A549 (cell line): ENCODE measurements around the gene NOL7. TPM values are rescaled to one million over a fixed set of nuclear protein-coding genes. Genes with fewer than 3 reads are reported as not detected.

Source experiments
- ATAC-seq, 2 experiments: fragments of 200-7000 bp in 1 of 2; fragments of >200 bp in 1 of 2; cut with Nextera tagmentation in 1 of 2; cut with Tn5 transposase in 1 of 2; 3 replicates each; pipeline versions ENCODE4 v1.8.0 to v1.9.1; 2018 to 2020; ENCODE audit warnings: mild to moderate bottlenecking in 1 of 2, moderate library complexity in 1 of 2
- CTCF ChIA-PET: fragments of 300-600 bp; sonication (Branson Sonifier 250); formaldehyde crosslinking; extraction: SDS; loops from one replicate; lab custom pipeline; 2021; ENCODE audit warnings: antibody characterized with exemption, inconsistent platforms; lab: Yijun Ruan, JAX
- POLR2A ChIA-PET: fragments of 350-600 bp; formaldehyde crosslinking; extraction: SDS; loops from one replicate; lab custom pipeline; 2021; ENCODE audit warnings: antibody characterized with exemption, inconsistent platforms; lab: Yijun Ruan, JAX
- DNase-seq, 2 experiments: peaks; one replicate each; pipeline versions ENCODE4 v3.0.0 to v3.0.0-alpha.2; 2011 to 2016; ENCODE audit warnings: low read depth in 1 of 2, low spot score in 1 of 2
- FAIRE-seq: peaks from 2 replicates; lab custom pipeline; 2011; peaks lifted over from hg19 to GRCh38; lab: Jason Lieb, UNC
- H3K27ac ChIP-seq, 2 experiments: fragments of >200 bp; sonication (Bioruptor Twin); formaldehyde crosslinking; 3 replicates each; pipeline ENCODE4 v1.5.1; 2016 to 2017
- H3K4me1 ChIP-seq: fragments of >200 bp; sonication (Bioruptor Twin); formaldehyde crosslinking; 3 replicates; pipeline ENCODE4 v1.6.1; 2016
- H3K4me2 ChIP-seq: fragments of >200 bp; sonication (Bioruptor Twin); formaldehyde crosslinking; 3 replicates; pipeline ENCODE4 v1.6.1; 2016
- H3K4me3 ChIP-seq: fragments of >200 bp; sonication (Bioruptor Twin); formaldehyde crosslinking; 3 replicates; pipeline ENCODE4 v1.5.1; 2016
- H3K9me3 ChIP-seq: fragments of >200 bp; sonication (Bioruptor Twin); formaldehyde crosslinking; 3 replicates; pipeline ENCODE4 v1.6.1; 2016
- CBX2 ChIP-seq: fragments of 200-600 bp; sonication (generic); IDR thresholded peaks from 2 replicates; pipeline ENCODE4 v1.6.1; 2016; ENCODE audit warnings: low read depth, mild to moderate bottlenecking, borderline replicate concordance
- CBX8 ChIP-seq: fragments of 200-600 bp; sonication (generic); IDR thresholded peaks from 2 replicates; pipeline ENCODE4 v1.6.1; 2016
- CEBPB ChIP-seq, 2 experiments: fragments of >200 bp in 1 of 2; sonication (Bioruptor Twin) in 1 of 2; formaldehyde crosslinking in 1 of 2; IDR thresholded peaks; 2 replicates each; pipeline ENCODE4 v1.6.1; 2012 to 2016
- CHD2 ChIP-seq: fragments of 150-350 bp; IDR thresholded peaks from 2 replicates; pipeline ENCODE4 v1.6.1; 2014; ENCODE audit warnings: low read length; ENCODE audit not compliant: partially characterized antibody
- CHD4 ChIP-seq: fragments of 200-600 bp; sonication (generic); IDR thresholded peaks from 2 replicates; pipeline ENCODE4 v1.6.1; 2016; ENCODE audit warnings: antibody characterized with exemption, mild to moderate bottlenecking, borderline replicate concordance
- EHF ChIP-seq: fragments of 250-450 bp; sonication (Bioruptor Pico); IDR thresholded peaks from 2 replicates; pipeline ENCODE4 v1.5.0; 2020; ENCODE audit warnings: mild to moderate bottlenecking
- EHMT2 ChIP-seq: fragments of 200-600 bp; sonication (generic); IDR thresholded peaks from 2 replicates; pipeline ENCODE4 v1.6.1; 2016; ENCODE audit warnings: antibody characterized with exemption, low read depth, mild to moderate bottlenecking, moderate library complexity
- ESRRA ChIP-seq: fragments of 150-350 bp; IDR thresholded peaks from 2 replicates; pipeline ENCODE4 v1.6.1; 2014; ENCODE audit warnings: mild to moderate bottlenecking, low read length, borderline replicate concordance
- FOSL2 ChIP-seq, 2 experiments: fragments of 450-650 bp in 1 of 2; fragments of >200 bp in 1 of 2; sonication (Bioruptor Twin) in 1 of 2; formaldehyde crosslinking; IDR thresholded peaks; 2 replicates each; pipeline versions ENCODE4 v1.5.0 to v1.6.1; 2016 to 2020; ENCODE audit warnings: mild to moderate bottlenecking in 1 of 2, moderate library complexity in 1 of 2
- FOXS1 ChIP-seq: fragments of 250-450 bp; sonication (Bioruptor Pico); IDR thresholded peaks from 2 replicates; pipeline ENCODE4 v1.5.0; 2020; ENCODE audit warnings: mild to moderate bottlenecking, moderate library complexity
- GATA3 ChIP-seq: IDR thresholded peaks from 2 replicates; pipeline ENCODE4 v1.6.1; 2012; ENCODE audit warnings: borderline replicate concordance
- HOXB13 ChIP-seq: fragments of 250-450 bp; sonication (Bioruptor Pico); IDR thresholded peaks from 2 replicates; pipeline ENCODE4 v1.5.0; 2020; ENCODE audit warnings: low read depth, mild to moderate bottlenecking, moderate library complexity
- HOXB5 ChIP-seq: fragments of 250-450 bp; sonication (Bioruptor Pico); IDR thresholded peaks from 2 replicates; pipeline ENCODE4 v1.5.0; 2020; ENCODE audit warnings: mild to moderate bottlenecking, moderate library complexity
- JUNB ChIP-seq: fragments of >200 bp; sonication (Bioruptor Twin); formaldehyde crosslinking; IDR thresholded peaks from 2 replicates; pipeline ENCODE4 v1.6.1; 2016
- MAZ ChIP-seq: fragments of 150-350 bp; IDR thresholded peaks from 2 replicates; pipeline ENCODE4 v1.6.1; 2014; ENCODE audit warnings: antibody characterized with exemption, low read depth, low read length, borderline replicate concordance
- NFE2L2 ChIP-seq: fragments of 150-350 bp; conservative IDR thresholded peaks from 2 replicates; pipeline ENCODE4 v1.6.1; 2014; ENCODE audit warnings: low read length
- NPAS2 ChIP-seq: fragments of 250-450 bp; sonication (Bioruptor Pico); IDR thresholded peaks from 2 replicates; pipeline ENCODE4 v1.8.0; 2022; ENCODE audit warnings: mild to moderate bottlenecking, moderate library complexity, borderline replicate concordance
- POLR2A ChIP-seq: IDR thresholded peaks from 2 replicates; pipeline ENCODE4 v1.6.1; 2012; ENCODE audit warnings: mild to moderate bottlenecking, low read length
- RARB ChIP-seq: fragments of 250-450 bp; sonication (Bioruptor Pico); IDR thresholded peaks from 2 replicates; pipeline ENCODE4 v1.8.0; 2021; ENCODE audit warnings: mild to moderate bottlenecking, moderate library complexity
- SMC3 ChIP-seq: fragments of >200 bp; sonication (Bioruptor Twin); formaldehyde crosslinking; IDR thresholded peaks from 3 replicates; pipeline ENCODE4 v1.6.1; 2018; ENCODE audit warnings: inconsistent platforms
- SREBF2 ChIP-seq: fragments of 450-650 bp; IDR thresholded peaks from 2 replicates; pipeline ENCODE4 v1.6.1; 2014; ENCODE audit warnings: mild to moderate bottlenecking, moderate library complexity
- TFCP2L1 ChIP-seq: fragments of 250-450 bp; sonication (Bioruptor Pico); IDR thresholded peaks from 2 replicates; pipeline ENCODE4 v1.5.0; 2021; ENCODE audit warnings: mild to moderate bottlenecking
- TP53 ChIP-seq: fragments of 250-450 bp; sonication (Bioruptor Pico); IDR thresholded peaks from 2 replicates; pipeline ENCODE4 v1.5.0; 2021; ENCODE audit warnings: mild to moderate bottlenecking, moderate library complexity
- ZC3H11A ChIP-seq: fragments of 450-650 bp; IDR thresholded peaks from 2 replicates; pipeline ENCODE4 v1.6.1; 2014; ENCODE audit warnings: antibody characterized with exemption, mild to moderate bottlenecking
- ZNF302 ChIP-seq: fragments of 250-450 bp; sonication (Bioruptor Pico); IDR thresholded peaks from 2 replicates; pipeline ENCODE4 v1.9.0; 2021; ENCODE audit warnings: inconsistent platforms, mild to moderate bottlenecking, moderate library complexity
- WGBS: methylation state at CpG from one replicate; pipeline ENCODE4 v1.1.6; 2017; ENCODE audit errors: missing lambda C conversion rate; 5-methylcytosine and 5-hydroxymethylcytosine counted together
- polyA plus RNA-seq, 4 experiments: library from polyadenylated mRNA; depleted of rRNA in 3 of 4; stranded (reverse); fragments of >200 nt; fragmentation: RNase III in 1 of 4; extraction: RNeasy Plus Mini Kit Qiagen cat#74134 plus additional on column Dnase treatment in 1 of 4; gene quantifications; 2 replicates in 3 of 4; 3 replicates in 1 of 4; pipeline ENCODE4 v1.2.3, GENCODE V29; 2011 to 2017
- TF ChIP-seq, protein P1 (sequence below): fragments of 250-450 bp; sonication (Bioruptor Pico); IDR thresholded peaks from 2 replicates; pipeline ENCODE4 v1.5.0; 2021; ENCODE audit warnings: mild to moderate bottlenecking, moderate library complexity, borderline replicate concordance
- TF ChIP-seq, protein P2 (sequence below): fragments of 150-350 bp; IDR thresholded peaks from 2 replicates; pipeline ENCODE4 v1.6.1; 2014; ENCODE audit warnings: low read depth, mild to moderate bottlenecking, low read length
- TF ChIP-seq, protein P3 (sequence below): fragments of >200 bp; sonication (Bioruptor Twin); formaldehyde crosslinking; IDR thresholded peaks from 2 replicates; pipeline ENCODE4 v1.6.1; 2016
- TF ChIP-seq, protein P4 (sequence below): fragments of 200-600 bp; sonication (generic); IDR thresholded peaks from 2 replicates; pipeline ENCODE4 v1.6.1; 2016; ENCODE audit warnings: antibody characterized with exemption, mild to moderate bottlenecking, moderate library complexity

The NOL7 gene
- polyA plus RNA-seq, 2 of the 4 experiments (the other 2 are of a cell fraction) = 75.1 to 85.9 TPM

DNA sequence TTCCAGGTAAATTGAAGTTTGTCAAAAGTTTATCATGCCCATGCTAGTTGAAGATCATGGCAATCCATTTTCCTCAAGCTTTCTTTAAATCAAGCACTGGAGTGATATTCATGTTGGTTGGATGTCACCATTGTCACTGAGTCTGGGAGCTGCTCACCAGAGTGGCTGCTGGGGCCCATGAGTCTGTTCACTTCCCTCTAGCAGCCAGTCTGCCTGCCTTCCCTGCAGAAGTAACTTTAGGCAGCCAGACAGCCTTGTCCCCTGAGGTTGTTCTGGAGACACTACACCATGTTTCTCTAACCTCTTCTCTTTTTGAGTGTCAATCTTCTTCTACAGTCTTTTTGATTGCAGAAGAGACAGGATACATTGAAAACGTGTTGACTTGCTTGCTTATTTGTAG lies 35.2 kb upstream of the NOL7 start:
- no peak for FAIRE-seq
- DNase-seq = no peak
- TF ChIP-seq, protein P1, sequence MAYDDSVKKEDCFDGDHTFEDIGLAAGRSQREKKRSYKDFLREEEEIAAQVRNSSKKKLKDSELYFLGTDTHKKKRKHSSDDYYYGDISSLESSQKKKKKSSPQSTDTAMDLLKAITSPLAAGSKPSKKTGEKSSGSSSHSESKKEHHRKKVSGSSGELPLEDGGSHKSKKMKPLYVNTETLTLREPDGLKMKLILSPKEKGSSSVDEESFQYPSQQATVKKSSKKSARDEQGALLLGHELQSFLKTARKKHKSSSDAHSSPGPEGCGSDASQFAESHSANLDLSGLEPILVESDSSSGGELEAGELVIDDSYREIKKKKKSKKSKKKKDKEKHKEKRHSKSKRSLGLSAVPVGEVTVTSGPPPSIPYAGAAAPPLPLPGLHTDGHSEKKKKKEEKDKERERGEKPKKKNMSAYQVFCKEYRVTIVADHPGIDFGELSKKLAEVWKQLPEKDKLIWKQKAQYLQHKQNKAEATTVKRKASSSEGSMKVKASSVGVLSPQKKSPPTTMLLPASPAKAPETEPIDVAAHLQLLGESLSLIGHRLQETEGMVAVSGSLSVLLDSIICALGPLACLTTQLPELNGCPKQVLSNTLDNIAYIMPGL (CRISPR knock-in tag) = no peak
- TF ChIP-seq SMC3 = no peak
- TF ChIP-seq TFCP2L1 (CRISPR knock-in tag) = no peak
- no peak for TF ChIP-seq ZNF302 (CRISPR knock-in tag)
- no peak for TF ChIP-seq ZC3H11A
- no peak for TF ChIP-seq HOXB13 (CRISPR knock-in tag)
- no peak for TF ChIP-seq EHMT2
- TF ChIP-seq, protein P2, sequence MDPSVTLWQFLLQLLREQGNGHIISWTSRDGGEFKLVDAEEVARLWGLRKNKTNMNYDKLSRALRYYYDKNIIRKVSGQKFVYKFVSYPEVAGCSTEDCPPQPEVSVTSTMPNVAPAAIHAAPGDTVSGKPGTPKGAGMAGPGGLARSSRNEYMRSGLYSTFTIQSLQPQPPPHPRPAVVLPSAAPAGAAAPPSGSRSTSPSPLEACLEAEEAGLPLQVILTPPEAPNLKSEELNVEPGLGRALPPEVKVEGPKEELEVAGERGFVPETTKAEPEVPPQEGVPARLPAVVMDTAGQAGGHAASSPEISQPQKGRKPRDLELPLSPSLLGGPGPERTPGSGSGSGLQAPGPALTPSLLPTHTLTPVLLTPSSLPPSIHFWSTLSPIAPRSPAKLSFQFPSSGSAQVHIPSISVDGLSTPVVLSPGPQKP = no peak
- no peak for TF ChIP-seq CHD2
- TF ChIP-seq, protein P3, sequence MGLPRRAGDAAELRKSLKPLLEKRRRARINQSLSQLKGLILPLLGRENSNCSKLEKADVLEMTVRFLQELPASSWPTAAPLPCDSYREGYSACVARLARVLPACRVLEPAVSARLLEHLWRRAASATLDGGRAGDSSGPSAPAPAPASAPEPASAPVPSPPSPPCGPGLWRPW = no peak
- H3K27ac ChIP-seq = no peak overlapping the region
- 44% methylated on average over 1 of the region's 1 CpG for WGBS
- no peak overlapping the region for H3K4me3 ChIP-seq
- POLR2A ChIA-PET = no interaction called here
- peaks cover 10% of the 10 kb centered on the region; the same call in 2 of the 3 replicates for H3K9me3 ChIP-seq
- H3K4me1 ChIP-seq = no peaks in the 10 kb centered on the region
- no peak overlapping the region for H3K4me2 ChIP-seq
- CTCF ChIA-PET = no interaction called here
- no peak for ATAC-seq

DNA sequence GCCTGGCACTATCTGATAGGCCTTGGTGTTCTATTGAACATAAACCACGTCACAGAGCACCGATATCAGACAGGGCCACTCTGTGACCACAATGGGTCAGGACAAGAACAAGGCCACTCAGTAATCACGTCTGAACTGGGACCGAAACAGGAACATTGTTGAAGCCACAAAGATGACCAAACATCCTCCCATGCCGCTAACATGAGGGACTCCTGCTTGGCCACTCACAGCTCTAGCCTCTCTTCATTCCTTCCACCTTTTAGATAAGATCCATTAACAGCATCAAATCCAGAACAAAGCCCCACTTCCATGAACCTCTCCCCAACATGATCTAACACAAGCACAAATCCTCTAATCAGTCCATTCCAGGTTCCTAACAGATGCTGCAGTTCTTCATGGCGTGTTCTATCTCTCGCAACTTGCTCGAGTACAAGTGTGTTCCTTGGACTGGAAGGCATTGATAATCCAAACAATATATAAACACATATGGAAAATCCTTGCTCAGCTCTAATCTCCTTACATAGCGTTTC lies 33.4 kb upstream of the NOL7 start:
- FAIRE-seq = no peak
- POLR2A ChIA-PET = no interaction called here
- WGBS = 93% methylated on average over 9 of the region's 9 CpGs

DNA sequence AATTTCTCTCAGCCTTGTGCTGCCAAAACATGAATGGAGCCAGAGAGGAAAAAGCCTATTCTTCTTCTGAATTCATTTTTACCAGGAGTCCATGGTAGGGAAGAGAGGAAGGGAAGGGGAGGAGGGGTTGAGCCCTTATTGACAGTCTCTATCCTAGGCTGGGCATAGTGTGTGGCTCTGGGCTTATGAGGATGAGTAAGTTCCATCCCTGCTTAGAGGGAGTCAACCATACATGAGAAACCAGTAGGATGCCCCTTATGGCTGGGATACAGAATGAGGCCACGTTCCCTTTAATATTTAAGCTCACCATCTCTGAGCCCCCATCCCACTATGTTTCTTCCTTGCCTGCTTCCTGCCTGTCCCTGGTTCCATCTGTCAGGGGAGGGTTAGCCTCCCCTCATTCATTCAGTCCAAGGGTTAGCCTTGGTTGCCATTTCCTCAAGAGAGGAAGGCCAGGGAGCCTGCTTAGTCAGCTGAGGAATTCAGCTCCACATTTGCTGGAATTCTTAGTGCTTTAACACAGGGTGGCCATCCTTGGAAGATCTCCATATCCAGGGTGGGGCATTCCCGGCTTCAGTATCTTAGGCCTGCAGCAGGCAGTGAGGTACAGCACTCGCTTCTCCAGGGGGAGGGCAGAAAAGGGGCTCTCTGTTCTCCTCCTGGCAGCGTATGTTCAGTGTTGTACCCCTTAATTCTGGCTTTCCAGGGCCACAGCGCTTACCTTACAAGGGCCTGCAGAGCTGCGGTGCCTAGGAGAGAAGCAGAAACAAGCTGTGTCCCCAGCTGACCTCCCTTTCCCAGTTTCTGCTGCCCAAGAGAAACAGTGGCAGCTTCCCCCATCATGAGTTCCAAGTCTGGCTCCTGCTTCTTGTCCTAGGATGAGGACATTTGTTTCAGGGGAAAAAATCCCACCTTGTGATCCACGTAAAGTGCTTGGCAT lies 28.3 kb upstream of the NOL7 start:
- H3K27ac ChIP-seq = no peak overlapping the region
- CTCF ChIA-PET = interaction anchor here (0.6 to 2.0 kb wide), 2 partner anchors 8 to 12 kb away, joined by 3 to 5 read pairs; no protein-coding TSS in a partner anchor
- ATAC-seq (no peak), FAIRE-seq (no peak), DNase-seq (no peak)
- H3K4me3 ChIP-seq = no peak overlapping the region
- whole genome bisulfite sequencing = 86% methylated on average over 2 of the region's 7 CpGs
- no peak overlapping the region for H3K4me2 ChIP-seq
- no peaks in the 10 kb centered on the region for H3K4me1 ChIP-seq
- POLR2A ChIA-PET = interaction anchor here (0.9 kb wide), 1 partner anchor 11 kb away, joined by 3 read pairs; no protein-coding TSS in a partner anchor
- H3K9me3 ChIP-seq = no peaks in the 10 kb centered on the region
- no peak for TF ChIP-seq JUNB
- no peak for TF ChIP-seq HOXB5 (CRISPR knock-in tag)
- TF ChIP-seq EHF (CRISPR knock-in tag) = no peak
- TF ChIP-seq NFE2L2 = no peak
- no peak for TF ChIP-seq FOSL2 (IDR thresholded peaks at IDR 0.05)
- TF ChIP-seq FOSL2 (CRISPR knock-in tag; IDR thresholded peaks at IDR 0.05) = no peak
- no peak for TF ChIP-seq SREBF2
- no peak for TF ChIP-seq CHD2
- TF ChIP-seq ZNF302 (CRISPR knock-in tag) = no peak
- TF ChIP-seq ESRRA = no peak
- TF ChIP-seq, protein P4, sequence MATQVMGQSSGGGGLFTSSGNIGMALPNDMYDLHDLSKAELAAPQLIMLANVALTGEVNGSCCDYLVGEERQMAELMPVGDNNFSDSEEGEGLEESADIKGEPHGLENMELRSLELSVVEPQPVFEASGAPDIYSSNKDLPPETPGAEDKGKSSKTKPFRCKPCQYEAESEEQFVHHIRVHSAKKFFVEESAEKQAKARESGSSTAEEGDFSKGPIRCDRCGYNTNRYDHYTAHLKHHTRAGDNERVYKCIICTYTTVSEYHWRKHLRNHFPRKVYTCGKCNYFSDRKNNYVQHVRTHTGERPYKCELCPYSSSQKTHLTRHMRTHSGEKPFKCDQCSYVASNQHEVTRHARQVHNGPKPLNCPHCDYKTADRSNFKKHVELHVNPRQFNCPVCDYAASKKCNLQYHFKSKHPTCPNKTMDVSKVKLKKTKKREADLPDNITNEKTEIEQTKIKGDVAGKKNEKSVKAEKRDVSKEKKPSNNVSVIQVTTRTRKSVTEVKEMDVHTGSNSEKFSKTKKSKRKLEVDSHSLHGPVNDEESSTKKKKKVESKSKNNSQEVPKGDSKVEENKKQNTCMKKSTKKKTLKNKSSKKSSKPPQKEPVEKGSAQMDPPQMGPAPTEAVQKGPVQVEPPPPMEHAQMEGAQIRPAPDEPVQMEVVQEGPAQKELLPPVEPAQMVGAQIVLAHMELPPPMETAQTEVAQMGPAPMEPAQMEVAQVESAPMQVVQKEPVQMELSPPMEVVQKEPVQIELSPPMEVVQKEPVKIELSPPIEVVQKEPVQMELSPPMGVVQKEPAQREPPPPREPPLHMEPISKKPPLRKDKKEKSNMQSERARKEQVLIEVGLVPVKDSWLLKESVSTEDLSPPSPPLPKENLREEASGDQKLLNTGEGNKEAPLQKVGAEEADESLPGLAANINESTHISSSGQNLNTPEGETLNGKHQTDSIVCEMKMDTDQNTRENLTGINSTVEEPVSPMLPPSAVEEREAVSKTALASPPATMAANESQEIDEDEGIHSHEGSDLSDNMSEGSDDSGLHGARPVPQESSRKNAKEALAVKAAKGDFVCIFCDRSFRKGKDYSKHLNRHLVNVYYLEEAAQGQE = no peak
- TF ChIP-seq, protein P3 = no peak
- TF ChIP-seq CHD4 = no peak

More for the DNA sequence above, 33.4 kb upstream of the NOL7 start:
- Histone ChIP-seq H3K4me3 (no peak overlapping the region), H3K27ac (no peak overlapping the region), H3K4me2 (no peak overlapping the region), H3K4me1 (no peaks in the 10 kb centered on the region), H3K9me3 (peaks cover 9% of the 10 kb centered on the region; the same call in 2 of the 3 replicates)
- DNase-seq = no peak
- CTCF ChIA-PET = interaction anchor here (0.8 to 1.1 kb wide), 2 partner anchors 11 to 33 kb away, joined by 3 to 4 read pairs; no protein-coding TSS in a partner anchor
- ATAC-seq = no peak
- TF ChIP-seq RARB (CRISPR knock-in tag) (no peak), MAZ (no peak), FOXS1 (CRISPR knock-in tag) (no peak), NPAS2 (CRISPR knock-in tag) (no peak), FOSL2 (IDR thresholded peaks at IDR 0.05) (no peak), FOSL2 (CRISPR knock-in tag; IDR thresholded peaks at IDR 0.05) (no peak), CEBPB (IDR thresholded peaks at IDR 0.05) (no peak), HOXB13 (CRISPR knock-in tag) (no peak), TP53 (CRISPR knock-in tag) (no peak), POLR2A (no peak), GATA3 (no peak), CBX8 (no peak), CBX2 (no peak)
